Measurements from ENCODE around the gene TMOD3.

TMOD3 gene

DNA sequence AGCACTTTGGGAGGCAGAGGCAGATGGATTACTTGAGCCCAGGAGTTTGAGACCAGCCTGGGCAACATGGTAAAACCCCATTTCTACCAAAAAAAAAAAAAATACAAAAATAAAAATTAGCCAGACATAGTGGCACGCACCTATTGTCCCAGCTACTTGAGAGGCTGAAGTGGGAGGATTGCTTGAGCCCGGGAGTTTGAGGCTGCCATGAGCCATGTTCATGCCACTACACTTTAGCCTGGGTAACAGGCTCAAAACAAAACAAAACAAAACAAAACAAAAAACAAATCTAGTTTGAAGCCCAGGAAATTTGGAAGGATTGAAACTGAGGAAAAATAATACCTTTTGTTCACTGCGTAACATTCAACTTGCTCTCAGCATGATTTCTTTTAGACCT is 16.6 kb downstream of the TMOD3 start:
- no peak for DNase-seq
- no peaks in the 10 kb centered on the region for H3K9me3 ChIP-seq (ENCODE audit: control extremely low read depth in 1 of 5, control insufficient read depth in 4 of 5, insufficient read depth in 2 of 5, low read depth in 1 of 5, low read length in 4 of 5)
- POLR2A ChIA-PET, result interaction anchor here (1.4 kb wide), 1 partner anchor 33 kb away, joined by 4 read pairs; no protein-coding TSS in a partner anchor
- H3K27me3 ChIP-seq (replicated peaks in 2 of 5; ENCODE audit: control insufficient read depth in 4 of 5, insufficient read depth in 5 of 5, low read length in 4 of 5), result no peaks in the 10 kb centered on the region
- CTCF ChIA-PET, result interaction anchor here (0.6 to 1.8 kb wide), 5 partner anchors 8 to 60 kb away, joined by 3 to 5 read pairs (median 4); no protein-coding TSS in a partner anchor
- H3K4me1 ChIP-seq (ENCODE audit: control extremely low read depth in 1 of 4, control insufficient read depth in 4 of 4, insufficient read depth in 4 of 4, low read length in 3 of 4), result peaks cover 14 to 48% (median 38%) of the 10 kb centered on the region in 4 experiments
- H3K27ac ChIP-seq (ENCODE audit: insufficient read depth in 1 of 2, low read depth in 1 of 2, low read length in 2 of 2, poor library complexity in 1 of 2, severe bottlenecking in 2 of 2), result peak overlapping the region; percentile 28 to 67
- peak overlapping the region in 1 of 7 experiments; percentile 3 for H3K4me3 ChIP-seq (ENCODE audit: control insufficient read depth in 1 of 7, extremely low read depth in 1 of 7, insufficient read depth in 4 of 7, low read depth in 2 of 7, low read length in 6 of 7)
- H3K36me3 ChIP-seq (ENCODE audit: control insufficient read depth in 4 of 4, insufficient read depth in 4 of 4, low read length in 3 of 4), result peaks cover 0 to 3% (median 0%) of the 10 kb centered on the region in 4 experiments
- no CpG with 5 or more reads among the region's 3 CpGs for WGBS (ENCODE audit: insufficient coverage)

DNA sequence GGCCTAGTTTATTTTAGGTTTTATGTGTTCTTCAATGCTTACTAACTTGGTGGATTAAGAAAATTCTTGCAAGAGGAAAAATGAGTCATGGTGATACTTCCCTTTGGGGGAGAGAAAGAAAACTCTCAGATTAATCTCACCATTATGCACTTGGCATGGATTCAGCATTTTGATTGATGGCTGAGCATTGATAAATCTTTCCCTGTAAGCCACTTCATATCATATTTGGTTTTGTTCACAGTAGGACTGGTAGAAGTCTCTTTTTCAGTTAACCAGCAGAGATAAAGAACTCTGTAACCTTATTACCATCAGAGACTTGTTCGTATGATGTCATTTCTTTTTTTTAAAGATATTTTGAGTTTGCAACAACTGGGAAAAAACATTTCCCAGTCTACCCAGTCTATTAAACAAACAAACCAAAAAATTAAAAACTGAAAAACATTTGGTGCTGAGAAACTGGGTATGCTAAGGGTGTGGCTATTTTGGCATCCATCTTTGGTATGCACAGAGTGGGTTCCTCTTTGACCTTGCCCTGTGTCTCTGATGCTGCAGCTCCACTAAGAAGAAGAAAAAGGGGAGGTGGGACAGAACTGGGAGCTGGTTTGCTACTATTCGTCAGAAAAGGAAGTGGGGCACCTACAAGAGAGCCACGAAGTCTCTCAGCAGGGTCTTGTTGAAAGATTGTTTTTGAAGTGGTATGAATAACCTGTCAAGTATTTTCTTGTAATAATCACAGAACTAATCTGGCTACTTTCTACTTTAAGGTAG is 17.2 kb downstream of the TMOD3 start:
- Histone ChIP-seq H3K4me3 (ENCODE audit: control insufficient read depth in 1 of 7, extremely low read depth in 1 of 7, insufficient read depth in 4 of 7, low read depth in 2 of 7, low read length in 6 of 7) (peak overlapping the region in 2 of 7 experiments; percentile 3 to 24), H3K36me3 (ENCODE audit: control insufficient read depth in 4 of 4, insufficient read depth in 4 of 4, low read length in 3 of 4) (peaks cover 0 to 3% (median 0%) of the 10 kb centered on the region in 4 experiments), H3K9me3 (ENCODE audit: control extremely low read depth in 1 of 5, control insufficient read depth in 4 of 5, insufficient read depth in 2 of 5, low read depth in 1 of 5, low read length in 4 of 5) (no peaks in the 10 kb centered on the region), H3K4me1 (ENCODE audit: control extremely low read depth in 1 of 4, control insufficient read depth in 4 of 4, insufficient read depth in 4 of 4, low read length in 3 of 4) (peaks cover 14 to 44% (median 34%) of the 10 kb centered on the region in 4 experiments), H3K27me3 (replicated peaks in 2 of 5; ENCODE audit: control insufficient read depth in 4 of 5, insufficient read depth in 5 of 5, low read length in 4 of 5) (no peaks in the 10 kb centered on the region), H3K27ac (ENCODE audit: insufficient read depth in 1 of 2, low read depth in 1 of 2, low read length in 2 of 2, poor library complexity in 1 of 2, severe bottlenecking in 2 of 2) (peak overlapping the region; percentile 28 to 67)
- ChIA-PET POLR2A (interaction anchor here (0.7 kb wide), 1 partner anchor 9 kb away, joined by 3 read pairs; no protein-coding TSS in a partner anchor), CTCF (no interaction called here)
- no CpG with 5 or more reads among the region's 3 CpGs for WGBS (ENCODE audit: insufficient coverage)
- DNase-seq, result peak; percentile 63 to 89 (median 87)

DNA sequence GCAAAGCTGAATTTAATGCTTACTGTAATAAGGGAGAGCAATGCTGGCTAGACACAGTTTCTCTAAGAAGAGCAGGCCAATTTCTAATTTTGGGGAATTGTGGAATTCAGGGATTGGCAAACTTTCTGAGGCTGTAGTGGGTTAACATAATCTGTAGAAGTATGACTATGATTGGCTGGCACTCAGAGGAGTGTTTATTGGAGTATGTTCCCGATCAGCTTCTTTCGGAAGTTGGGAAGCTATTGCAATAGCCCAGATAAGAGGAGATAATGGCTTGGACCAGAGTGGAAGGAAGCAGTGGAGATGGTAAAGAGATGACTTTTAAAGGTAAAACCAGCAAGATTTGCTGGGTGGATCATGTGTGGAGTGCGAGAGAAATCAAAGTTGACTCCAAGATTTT is 19.4 kb downstream of the TMOD3 start:
- Histone ChIP-seq H3K4me1 (ENCODE audit: control extremely low read depth in 1 of 4, control insufficient read depth in 4 of 4, insufficient read depth in 4 of 4, low read length in 3 of 4) (peaks cover 0 to 25% (median 19%) of the 10 kb centered on the region in 4 experiments), H3K36me3 (ENCODE audit: control insufficient read depth in 4 of 4, insufficient read depth in 4 of 4, low read length in 3 of 4) (peaks cover 0 to 3% (median 1%) of the 10 kb centered on the region in 4 experiments), H3K9me3 (ENCODE audit: control extremely low read depth in 1 of 5, control insufficient read depth in 4 of 5, insufficient read depth in 2 of 5, low read depth in 1 of 5, low read length in 4 of 5) (no peaks in the 10 kb centered on the region), H3K27ac (ENCODE audit: insufficient read depth in 1 of 2, low read depth in 1 of 2, low read length in 2 of 2, poor library complexity in 1 of 2, severe bottlenecking in 2 of 2) (no peak overlapping the region), H3K27me3 (replicated peaks in 2 of 5; ENCODE audit: control insufficient read depth in 4 of 5, insufficient read depth in 5 of 5, low read length in 4 of 5) (no peaks in the 10 kb centered on the region), H3K4me3 (ENCODE audit: control insufficient read depth in 1 of 7, extremely low read depth in 1 of 7, insufficient read depth in 4 of 7, low read depth in 2 of 7, low read length in 6 of 7) (no peak overlapping the region)
- DNase-seq, result no peak
- 100% methylated on average over 3 of the region's 3 CpGs for WGBS (ENCODE audit: insufficient coverage)
- ChIA-PET POLR2A (no interaction called here), CTCF (interaction anchor here (1.7 kb wide), 1 partner anchor 40 kb away, joined by 6 read pairs; no protein-coding TSS in a partner anchor)

DNA sequence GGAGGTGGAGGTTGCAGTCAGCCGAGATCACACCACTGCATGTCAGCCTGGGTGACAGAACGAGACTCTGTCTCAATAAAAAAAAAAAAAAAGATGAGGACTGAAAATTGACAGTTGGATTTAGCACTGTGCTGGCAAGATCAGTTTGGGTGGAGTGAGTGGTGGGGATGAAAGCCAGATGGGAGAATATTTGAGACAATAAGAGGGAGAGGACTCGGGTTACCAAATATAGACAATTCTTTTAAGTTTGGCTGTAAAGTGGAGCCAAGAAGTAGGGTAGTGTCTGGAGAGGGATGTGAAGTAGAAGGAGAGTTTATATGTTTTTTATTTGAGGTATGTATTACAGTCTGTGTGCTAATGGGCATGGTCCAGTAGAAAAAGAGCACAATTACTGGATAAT is 20.4 kb downstream of the TMOD3 start:
- ChIA-PET POLR2A (no interaction called here), CTCF (no interaction called here)
- Histone ChIP-seq H3K36me3 (ENCODE audit: control insufficient read depth in 4 of 4, insufficient read depth in 4 of 4, low read length in 3 of 4) (peaks cover 0 to 3% (median 2%) of the 10 kb centered on the region in 4 experiments), H3K9me3 (ENCODE audit: control extremely low read depth in 1 of 5, control insufficient read depth in 4 of 5, insufficient read depth in 2 of 5, low read depth in 1 of 5, low read length in 4 of 5) (no peaks in the 10 kb centered on the region), H3K27me3 (replicated peaks in 2 of 5; ENCODE audit: control insufficient read depth in 4 of 5, insufficient read depth in 5 of 5, low read length in 4 of 5) (no peaks in the 10 kb centered on the region), H3K4me3 (ENCODE audit: control insufficient read depth in 1 of 7, extremely low read depth in 1 of 7, insufficient read depth in 4 of 7, low read depth in 2 of 7, low read length in 6 of 7) (no peak overlapping the region), H3K27ac (ENCODE audit: insufficient read depth in 1 of 2, low read depth in 1 of 2, low read length in 2 of 2, poor library complexity in 1 of 2, severe bottlenecking in 2 of 2) (no peak overlapping the region), H3K4me1 (ENCODE audit: control extremely low read depth in 1 of 4, control insufficient read depth in 4 of 4, insufficient read depth in 4 of 4, low read length in 3 of 4) (peaks cover 0 to 22% (median 18%) of the 10 kb centered on the region in 4 experiments)
- 100% methylated on average over 3 of the region's 3 CpGs for WGBS (ENCODE audit: insufficient coverage)
- no peak for DNase-seq

DNA sequence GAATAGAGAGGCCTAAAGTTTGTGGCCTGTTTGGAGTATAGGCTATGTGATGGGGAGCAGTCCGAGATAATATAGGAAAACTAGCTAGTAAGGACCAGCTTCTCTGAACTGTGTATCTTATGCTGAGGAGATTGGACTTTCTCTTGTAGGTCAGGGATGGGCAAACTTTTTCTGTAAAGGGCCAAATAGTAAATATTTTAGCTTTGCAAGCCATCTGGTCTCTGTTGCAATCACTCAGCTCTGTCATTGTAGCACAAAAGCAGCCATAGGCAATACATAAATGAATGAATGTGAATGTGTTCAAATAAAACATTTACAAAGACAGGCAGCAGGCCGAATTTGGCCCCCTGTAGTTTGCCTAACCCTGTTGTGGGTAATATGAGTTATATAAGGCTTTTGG is 24.5 kb downstream of the TMOD3 start:
- H3K27me3 ChIP-seq (replicated peaks in 2 of 5; ENCODE audit: control insufficient read depth in 4 of 5, insufficient read depth in 5 of 5, low read length in 4 of 5), result no peaks in the 10 kb centered on the region
- no peak for DNase-seq
- no peak overlapping the region for H3K27ac ChIP-seq (ENCODE audit: insufficient read depth in 1 of 2, low read depth in 1 of 2, low read length in 2 of 2, poor library complexity in 1 of 2, severe bottlenecking in 2 of 2)
- CTCF ChIA-PET, result interaction anchor here (1.8 to 2.3 kb wide), 3 partner anchors 8 to 12 kb away, joined by 4 to 5 read pairs (median 5); no protein-coding TSS in a partner anchor
- H3K9me3 ChIP-seq (ENCODE audit: control extremely low read depth in 1 of 5, control insufficient read depth in 4 of 5, insufficient read depth in 2 of 5, low read depth in 1 of 5, low read length in 4 of 5), result no peaks in the 10 kb centered on the region
- H3K4me3 ChIP-seq (ENCODE audit: control insufficient read depth in 1 of 7, extremely low read depth in 1 of 7, insufficient read depth in 4 of 7, low read depth in 2 of 7, low read length in 6 of 7), result no peak overlapping the region
- H3K36me3 ChIP-seq (ENCODE audit: control insufficient read depth in 4 of 4, insufficient read depth in 4 of 4, low read length in 3 of 4), result peaks cover 0 to 5% (median 1%) of the 10 kb centered on the region in 4 experiments
- no peaks in the 10 kb centered on the region for H3K4me1 ChIP-seq (ENCODE audit: control extremely low read depth in 1 of 4, control insufficient read depth in 4 of 4, insufficient read depth in 4 of 4, low read length in 3 of 4)
- POLR2A ChIA-PET, result no interaction called here
- WGBS (ENCODE audit: insufficient coverage), result 100% methylated on average over 1 of the region's 2 CpGs

DNA sequence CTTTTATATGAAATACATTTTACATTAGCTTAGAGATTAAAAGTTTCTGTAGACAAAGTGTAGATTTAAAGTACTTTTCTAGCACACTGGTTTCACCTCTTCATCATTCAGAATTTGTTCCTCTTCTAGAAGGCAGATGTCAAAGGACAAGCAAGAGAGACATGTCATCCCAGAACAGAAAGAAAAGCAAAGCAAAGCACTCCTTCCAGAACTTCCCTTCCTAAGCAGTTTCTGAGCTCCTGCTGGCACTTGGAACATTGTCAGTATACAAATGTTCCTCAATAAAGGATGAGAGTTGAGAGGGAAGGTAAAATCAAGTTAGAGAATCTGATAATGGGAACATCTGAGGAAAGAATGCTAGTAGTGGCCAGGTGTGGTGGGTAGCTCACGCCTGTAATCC is 26.2 kb downstream of the TMOD3 start:
- H3K4me3 ChIP-seq (ENCODE audit: control insufficient read depth in 1 of 7, extremely low read depth in 1 of 7, insufficient read depth in 4 of 7, low read depth in 2 of 7, low read length in 6 of 7), result no peak overlapping the region
- no peaks in the 10 kb centered on the region for H3K27me3 ChIP-seq (replicated peaks in 2 of 5; ENCODE audit: control insufficient read depth in 4 of 5, insufficient read depth in 5 of 5, low read length in 4 of 5)
- POLR2A ChIA-PET, result no interaction called here
- H3K9me3 ChIP-seq (ENCODE audit: control extremely low read depth in 1 of 5, control insufficient read depth in 4 of 5, insufficient read depth in 2 of 5, low read depth in 1 of 5, low read length in 4 of 5), result no peaks in the 10 kb centered on the region
- H3K4me1 ChIP-seq (ENCODE audit: control extremely low read depth in 1 of 4, control insufficient read depth in 4 of 4, insufficient read depth in 4 of 4, low read length in 3 of 4), result no peaks in the 10 kb centered on the region
- 100% methylated on average over 1 of the region's 1 CpG for WGBS (ENCODE audit: insufficient coverage)
- H3K27ac ChIP-seq (ENCODE audit: insufficient read depth in 1 of 2, low read depth in 1 of 2, low read length in 2 of 2, poor library complexity in 1 of 2, severe bottlenecking in 2 of 2), result no peak overlapping the region
- CTCF ChIA-PET, result no interaction called here
- DNase-seq, result no peak
- H3K36me3 ChIP-seq (ENCODE audit: control insufficient read depth in 4 of 4, insufficient read depth in 4 of 4, low read length in 3 of 4), result peaks cover 0 to 7% (median 5%) of the 10 kb centered on the region in 4 experiments

DNA sequence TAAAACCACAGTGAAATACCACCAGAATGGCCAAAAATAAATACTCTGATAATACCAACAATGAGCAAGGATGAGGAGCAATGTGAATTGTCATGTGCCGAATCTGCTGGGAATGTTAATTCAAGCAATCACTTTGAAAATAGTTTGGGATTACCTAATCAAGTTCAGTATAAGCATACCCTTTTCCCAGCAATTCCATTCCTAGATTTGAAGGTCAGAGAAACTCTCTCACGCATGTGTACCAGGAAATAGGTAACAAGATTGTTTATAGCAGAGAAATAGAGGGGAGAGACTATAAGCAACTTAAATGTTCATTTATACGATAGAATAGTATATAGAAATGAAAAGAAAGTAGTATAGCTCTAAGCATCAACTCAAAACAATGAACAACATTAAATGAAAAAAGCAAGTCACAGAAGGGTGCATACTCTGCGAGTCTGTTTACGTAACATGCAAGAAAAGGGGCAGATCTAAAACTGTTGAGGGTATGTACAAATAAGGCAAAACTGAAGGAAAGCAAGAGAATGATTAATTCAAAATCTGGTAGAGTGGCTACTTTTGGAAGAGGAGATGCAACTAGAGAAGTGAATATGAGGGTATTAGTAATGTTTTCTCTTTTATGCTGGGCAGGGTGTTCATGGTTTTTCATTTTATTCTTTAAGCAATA is 27.4 kb downstream of the TMOD3 start:
- 90% methylated on average over 2 of the region's 5 CpGs for WGBS (ENCODE audit: insufficient coverage)
- peaks cover 3 to 8% (median 4%) of the 10 kb centered on the region in 4 experiments for H3K4me1 ChIP-seq (ENCODE audit: control extremely low read depth in 1 of 4, control insufficient read depth in 4 of 4, insufficient read depth in 4 of 4, low read length in 3 of 4)
- peaks cover 0 to 7% (median 4%) of the 10 kb centered on the region in 4 experiments for H3K36me3 ChIP-seq (ENCODE audit: control insufficient read depth in 4 of 4, insufficient read depth in 4 of 4, low read length in 3 of 4)
- H3K9me3 ChIP-seq (ENCODE audit: control extremely low read depth in 1 of 5, control insufficient read depth in 4 of 5, insufficient read depth in 2 of 5, low read depth in 1 of 5, low read length in 4 of 5), result no peaks in the 10 kb centered on the region
- POLR2A ChIA-PET, result no interaction called here
- no peak overlapping the region for H3K27ac ChIP-seq (ENCODE audit: insufficient read depth in 1 of 2, low read depth in 1 of 2, low read length in 2 of 2, poor library complexity in 1 of 2, severe bottlenecking in 2 of 2)
- CTCF ChIA-PET, result interaction anchor here (0.5 kb wide), 1 partner anchor 210 kb away, joined by 4 read pairs; no protein-coding TSS in a partner anchor
- DNase-seq, result no peak
- no peak overlapping the region for H3K4me3 ChIP-seq (ENCODE audit: control insufficient read depth in 1 of 7, extremely low read depth in 1 of 7, insufficient read depth in 4 of 7, low read depth in 2 of 7, low read length in 6 of 7)
- no peaks in the 10 kb centered on the region for H3K27me3 ChIP-seq (replicated peaks in 2 of 5; ENCODE audit: control insufficient read depth in 4 of 5, insufficient read depth in 5 of 5, low read length in 4 of 5)

All from common myeloid progenitor, CD34-positive (primary cell).